Caco-2 (cell line): Measurements from ENCODE around the gene FIBCD1. TPM values are rescaled to one million over a fixed set of nuclear protein-coding genes. Genes with fewer than 3 reads are reported as not detected.

Experiments used
- BruUV-seq: library from RNA; stranded (reverse); fragments of 400-500 nt; replicated peaks from 2 replicates; lab custom pipeline; 2021; lab: Mats Ljungman, UMichigan
- CTCF ChIA-PET: fragments of 300-600 bp; sonication (Branson Sonifier 250); formaldehyde crosslinking; loops from one replicate; lab custom pipeline; 2022; ENCODE audit warnings: antibody characterized with exemption; lab: Charles Lee
- POLR2A ChIA-PET: fragments of 300-600 bp; sonication (Branson Sonifier 250); formaldehyde crosslinking; loops from one replicate; lab custom pipeline; 2022; ENCODE audit warnings: antibody characterized with exemption; lab: Charles Lee
- DNase-seq, 2 experiments: peaks; one replicate each; pipeline versions ENCODE4 v3.0.0 to v3.0.0-alpha.2; 2020 to 2022
- H3K27me3 ChIP-seq: replicated peaks from 2 replicates; pipeline ENCODE4 v1.6.0; 2011; ENCODE audit warnings: low read length; ENCODE audit not compliant: control insufficient read depth, insufficient read depth
- H3K36me3 ChIP-seq: 2 replicates; pipeline ENCODE4 v1.5.1; 2011; ENCODE audit warnings: low read length; ENCODE audit not compliant: control insufficient read depth, insufficient read depth
- H3K4me1 ChIP-seq: fragments of 250-450 bp; sonication (Bioruptor Pico); 2 replicates; pipeline ENCODE4 v1.5.1; 2020; ENCODE audit warnings: mild to moderate bottlenecking
- H3K4me3 ChIP-seq: 2 replicates; pipeline ENCODE4 v1.5.1; 2011; ENCODE audit warnings: low read depth, mild to moderate bottlenecking, control low read depth, low read length
- H3K9me3 ChIP-seq: fragments of 250-450 bp; sonication (Bioruptor Pico); 2 replicates; pipeline ENCODE4 v1.5.1; 2020; ENCODE audit warnings: mild to moderate bottlenecking, moderate library complexity
- H3K27ac Mint-ChIP-seq: one replicate; pipeline ENCODE4 v1.8.0; 2022; ENCODE audit warnings: mixed read lengths; ENCODE audit not compliant: unreplicated experiment
- H3K27me3 Mint-ChIP-seq: one replicate; pipeline ENCODE4 v1.8.0; 2022; ENCODE audit warnings: mixed read lengths; ENCODE audit not compliant: insufficient read depth, unreplicated experiment
- H3K36me3 Mint-ChIP-seq: one replicate; pipeline ENCODE4 v1.8.0; 2022; ENCODE audit warnings: mild to moderate bottlenecking, mixed read lengths; ENCODE audit not compliant: insufficient read depth, unreplicated experiment
- H3K4me1 Mint-ChIP-seq: one replicate; pipeline ENCODE4 v1.8.0; 2022; ENCODE audit warnings: low read depth, mixed read lengths; ENCODE audit not compliant: unreplicated experiment
- H3K4me3 Mint-ChIP-seq: one replicate; pipeline ENCODE4 v1.8.0; 2022; ENCODE audit warnings: mild to moderate bottlenecking, moderate library complexity, mixed read lengths; ENCODE audit not compliant: unreplicated experiment
- H3K9me3 Mint-ChIP-seq: one replicate; pipeline ENCODE4 v1.8.0; 2022; ENCODE audit warnings: mixed read lengths; ENCODE audit not compliant: unreplicated experiment
- intact Hi-C: fragments of 100-400 bp; cut with micrococcal nuclease; formaldehyde crosslinking; loops from one replicate; pipeline ENCODE4 v1.10.0; 2022; ENCODE audit not compliant: unreplicated experiment
- total RNA-seq: library from RNA; stranded (reverse); gene quantifications from 2 replicates; pipeline ENCODE4 v1.2.3, GENCODE V29; 2022
- TF ChIP-seq, protein P1 (sequence below), 2 experiments: fragments of 200-600 bp in 1 of 2; IDR thresholded peaks; 1 replicate in 1 of 2; 2 replicates in 1 of 2; pipeline versions ENCODE4 v1.5.1 to v1.8.0; 2011 to 2022; ENCODE audit warnings: antibody characterized with exemption in 1 of 2, control low read depth in 1 of 2, inconsistent platforms in 1 of 2, low read depth in 1 of 2, low read length in 1 of 2, mild to moderate bottlenecking in 1 of 2, moderate library complexity in 1 of 2; ENCODE audit not compliant: insufficient read depth in 1 of 2, severe bottlenecking in 1 of 2, unreplicated experiment in 1 of 2

The FIBCD1 gene
- total RNA-seq, 1 experiment from 2014 or later = not detected

DNA sequence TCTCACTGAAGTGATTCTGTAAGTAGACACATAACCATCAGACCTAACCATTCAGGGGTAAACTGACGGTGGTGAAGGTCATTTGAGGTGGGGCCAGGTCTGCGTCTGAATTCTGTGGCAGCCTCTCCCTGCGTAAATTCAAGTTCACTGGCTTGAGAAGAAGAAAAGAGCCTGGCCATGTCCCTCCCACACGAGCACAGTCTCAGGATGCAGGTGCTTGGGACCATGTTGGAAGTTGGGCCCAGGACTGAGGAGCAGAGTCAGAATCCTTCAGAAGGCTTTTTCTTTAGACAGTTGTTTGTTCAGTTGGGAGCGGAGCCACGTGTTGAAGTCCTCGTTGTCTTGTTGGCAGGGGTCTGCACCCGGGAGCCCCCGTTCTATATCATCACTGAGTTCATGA lies 66.5 kb downstream of the FIBCD1 start:
- Histone ChIP-seq H3K4me3 (no peak overlapping the region), H3K9me3 (no peaks in the 10 kb centered on the region), H3K27me3 (no peaks in the 10 kb centered on the region), H3K36me3 (peaks cover 7% of the 10 kb centered on the region), H3K4me1 (no peaks in the 10 kb centered on the region)
- Mint-ChIP-seq H3K36me3 (peaks cover 69% of the 10 kb centered on the region), H3K9me3 (no peaks in the 10 kb centered on the region), H3K27ac (no peak overlapping the region), H3K4me1 (no peaks in the 10 kb centered on the region), H3K27me3 (no peaks in the 10 kb centered on the region), H3K4me3 (no peak overlapping the region)
- TF ChIP-seq, protein P1, sequence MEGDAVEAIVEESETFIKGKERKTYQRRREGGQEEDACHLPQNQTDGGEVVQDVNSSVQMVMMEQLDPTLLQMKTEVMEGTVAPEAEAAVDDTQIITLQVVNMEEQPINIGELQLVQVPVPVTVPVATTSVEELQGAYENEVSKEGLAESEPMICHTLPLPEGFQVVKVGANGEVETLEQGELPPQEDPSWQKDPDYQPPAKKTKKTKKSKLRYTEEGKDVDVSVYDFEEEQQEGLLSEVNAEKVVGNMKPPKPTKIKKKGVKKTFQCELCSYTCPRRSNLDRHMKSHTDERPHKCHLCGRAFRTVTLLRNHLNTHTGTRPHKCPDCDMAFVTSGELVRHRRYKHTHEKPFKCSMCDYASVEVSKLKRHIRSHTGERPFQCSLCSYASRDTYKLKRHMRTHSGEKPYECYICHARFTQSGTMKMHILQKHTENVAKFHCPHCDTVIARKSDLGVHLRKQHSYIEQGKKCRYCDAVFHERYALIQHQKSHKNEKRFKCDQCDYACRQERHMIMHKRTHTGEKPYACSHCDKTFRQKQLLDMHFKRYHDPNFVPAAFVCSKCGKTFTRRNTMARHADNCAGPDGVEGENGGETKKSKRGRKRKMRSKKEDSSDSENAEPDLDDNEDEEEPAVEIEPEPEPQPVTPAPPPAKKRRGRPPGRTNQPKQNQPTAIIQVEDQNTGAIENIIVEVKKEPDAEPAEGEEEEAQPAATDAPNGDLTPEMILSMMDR (IDR thresholded peaks at IDR 0.05; ENCODE audit: insufficient read depth in 1 of 2, low read depth in 1 of 2, low read length in 1 of 2, severe bottlenecking in 1 of 2, unreplicated experiment in 1 of 2) = no peak
- no TSS peak for BruUV-seq
- CTCF ChIA-PET = interaction anchor here (0.6 to 0.7 kb wide), 2 partner anchors 8 to 184 kb away, joined by 3 read pairs; no protein-coding TSS in a partner anchor
- intact Hi-C loops = no loop called here
- DNase-seq = no peak
- POLR2A ChIA-PET = no interaction called here

DNA sequence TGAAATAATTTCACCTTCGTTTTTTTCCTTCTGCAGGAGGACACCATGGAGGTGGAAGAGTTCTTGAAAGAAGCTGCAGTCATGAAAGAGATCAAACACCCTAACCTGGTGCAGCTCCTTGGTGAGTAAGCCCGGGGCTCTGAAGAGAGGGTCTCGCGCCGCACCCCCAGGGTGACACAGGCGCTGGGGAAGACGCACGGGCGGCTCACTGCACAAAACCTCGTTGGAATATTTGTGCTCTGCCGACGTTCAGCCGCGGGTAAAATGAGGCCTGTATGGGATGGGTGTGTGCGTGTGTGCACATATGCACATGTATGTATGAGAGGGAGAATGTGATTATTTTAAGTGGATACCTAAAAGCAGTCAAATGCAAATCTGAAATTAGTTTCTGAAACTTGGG lies 67.0 kb downstream of the FIBCD1 start:
- Histone ChIP-seq H3K36me3 (peaks cover 8% of the 10 kb centered on the region), H3K27me3 (no peaks in the 10 kb centered on the region), H3K4me3 (no peak overlapping the region), H3K4me1 (no peaks in the 10 kb centered on the region), H3K9me3 (no peaks in the 10 kb centered on the region)
- H3K36me3 Mint-ChIP-seq = peaks cover 69% of the 10 kb centered on the region
- H3K4me3 Mint-ChIP-seq = no peak overlapping the region
- no peaks in the 10 kb centered on the region for H3K4me1 Mint-ChIP-seq
- no peak for DNase-seq
- no peaks in the 10 kb centered on the region for H3K9me3 Mint-ChIP-seq
- intact Hi-C loops = no loop called here
- ChIA-PET CTCF (interaction anchor here (0.6 to 0.7 kb wide), 2 partner anchors 9 to 184 kb away, joined by 3 read pairs; no protein-coding TSS in a partner anchor), POLR2A (no interaction called here)
- TF ChIP-seq, protein P1 (IDR thresholded peaks at IDR 0.05; ENCODE audit: insufficient read depth in 1 of 2, low read depth in 1 of 2, low read length in 1 of 2, severe bottlenecking in 1 of 2, unreplicated experiment in 1 of 2) = no peak
- no peaks in the 10 kb centered on the region for H3K27me3 Mint-ChIP-seq
- H3K27ac Mint-ChIP-seq = no peak overlapping the region
- BruUV-seq = no TSS peak

DNA sequence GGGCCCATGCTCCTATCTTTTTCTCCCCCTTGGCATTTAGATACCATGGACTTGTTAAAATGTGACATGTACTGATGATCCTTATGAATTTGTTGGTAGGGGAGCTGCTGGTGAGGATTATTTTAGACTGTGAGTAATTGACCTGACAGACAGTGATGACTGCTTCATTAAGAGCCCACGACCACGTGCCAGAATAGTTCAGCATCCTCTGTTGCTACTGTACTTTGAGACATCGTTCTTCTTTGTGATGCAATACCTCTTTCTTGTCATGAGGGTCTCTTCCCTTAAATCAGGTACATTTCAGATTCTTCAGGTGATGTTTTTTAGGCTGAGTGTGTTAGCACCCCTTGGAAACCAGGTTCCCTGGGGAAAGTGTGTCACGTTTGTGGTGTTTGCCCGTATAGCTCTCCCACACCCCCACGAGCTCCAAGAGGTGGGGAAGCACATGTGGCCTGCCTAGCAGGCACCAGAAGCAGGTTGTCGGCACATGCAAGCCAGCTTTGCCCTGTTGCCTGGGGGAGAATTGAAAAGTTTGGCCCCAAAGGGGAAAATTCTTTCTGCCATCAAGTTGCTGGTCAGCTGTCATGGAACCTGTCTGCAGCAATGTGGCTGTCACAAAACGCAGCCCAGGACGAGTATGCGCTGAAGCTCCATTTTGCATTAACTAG lies 67.5 kb downstream of the FIBCD1 start:
- CTCF ChIA-PET = interaction anchor here (0.6 to 0.7 kb wide), 2 partner anchors 9 to 185 kb away, joined by 3 read pairs; no protein-coding TSS in a partner anchor
- POLR2A ChIA-PET = no interaction called here
- H3K4me1 Mint-ChIP-seq = no peaks in the 10 kb centered on the region
- Histone ChIP-seq H3K4me1 (no peaks in the 10 kb centered on the region), H3K4me3 (no peak overlapping the region), H3K36me3 (peaks cover 8% of the 10 kb centered on the region), H3K27me3 (no peaks in the 10 kb centered on the region), H3K9me3 (no peaks in the 10 kb centered on the region)
- peaks cover 71% of the 10 kb centered on the region for H3K36me3 Mint-ChIP-seq
- no peak for DNase-seq
- no peaks in the 10 kb centered on the region for H3K27me3 Mint-ChIP-seq
- H3K27ac Mint-ChIP-seq = no peak overlapping the region
- BruUV-seq = no TSS peak
- no peaks in the 10 kb centered on the region for H3K9me3 Mint-ChIP-seq
- intact Hi-C loops = no loop called here
- H3K4me3 Mint-ChIP-seq = no peak overlapping the region
- TF ChIP-seq, protein P1 (IDR thresholded peaks at IDR 0.05; ENCODE audit: insufficient read depth in 1 of 2, low read depth in 1 of 2, low read length in 1 of 2, severe bottlenecking in 1 of 2, unreplicated experiment in 1 of 2) = no peak
